ENCODE data around the gene DDX10.

The DDX10 gene

GRCh38 chr11:108877178-108877577 is 212.3 kb downstream of the DDX10 start:
- no peak for DNase-seq

GRCh38 chr11:108880510-108880909 is 215.6 kb downstream of the DDX10 start:
- DNase-seq, result no peak

- no peak for DNase-seq
Observed at GRCh38 chr11:108881131-108881530, 216.3 kb downstream of the DDX10 start.

- no peak for DNase-seq
Observed at GRCh38 chr11:108882211-108882831, 217.5 kb downstream of the DDX10 start.

GRCh38 chr11:108886005-108886659 is 221.3 kb downstream of the DDX10 start:
- no peak for DNase-seq

- no peak for DNase-seq
Observed at GRCh38 chr11:108886660-108887009, 221.8 kb downstream of the DDX10 start.

- DNase-seq, result no peak
Observed at GRCh38 chr11:108887436-108888238, 222.8 kb downstream of the DDX10 start.

- DNase-seq, result no peak
Observed at GRCh38 chr11:108890482-108891105, 225.7 kb downstream of the DDX10 start.

GRCh38 chr11:108891143-108891542 is 226.3 kb downstream of the DDX10 start:
- DNase-seq, result no peak

GRCh38 chr11:108891909-108892511 is 227.1 kb downstream of the DDX10 start:
- DNase-seq, result no peak

- DNase-seq, result no peak
Observed at GRCh38 chr11:108895579-108896480, 231.0 kb downstream of the DDX10 start.

GRCh38 chr11:108897071-108897481 is 232.2 kb downstream of the DDX10 start:
- no peak for DNase-seq

GRCh38 chr11:108897916-108898315 is 233.0 kb downstream of the DDX10 start:
- DNase-seq, result no peak

GRCh38 chr11:108901359-108901758 is 236.5 kb downstream of the DDX10 start:
- DNase-seq, result no peak

- DNase-seq, result no peak
Observed at GRCh38 chr11:108902027-108902469, 237.2 kb downstream of the DDX10 start.

GRCh38 chr11:108904480-108904879 is 239.6 kb downstream of the DDX10 start:
- DNase-seq, result no peak

- no peak for DNase-seq
Observed at GRCh38 chr11:108906329-108906728, 241.5 kb downstream of the DDX10 start.

- no peak for DNase-seq
Observed at GRCh38 chr11:108906826-108907225, 242.0 kb downstream of the DDX10 start.

GRCh38 chr11:108909041-108909440 is 244.2 kb downstream of the DDX10 start:
- DNase-seq, result no peak

- DNase-seq, result no peak
Observed at GRCh38 chr11:108909921-108910320, 245.1 kb downstream of the DDX10 start.

GRCh38 chr11:108912581-108912980 is 247.7 kb downstream of the DDX10 start:
- DNase-seq, result no peak

GRCh38 chr11:108913204-108913603 is 248.3 kb downstream of the DDX10 start:
- DNase-seq, result no peak
